ENCODE data around the gene EHMT1.
"Not testable (repeated sequence)": the region's sequence is repeated elsewhere in the genome, so short reads cannot be mapped to it uniquely, and the experiment has no call there.

GRCh38 chr9:137622211-137622610 is 3.4 kb downstream of the EHMT1 start:
- TF ChIP-seq CTCF (IDR thresholded peaks at IDR 0.05; ENCODE audit: poor library complexity); EZH2phosphoT487 (IDR thresholded peaks at IDR 0.05; ENCODE audit: low read depth, severe bottlenecking, unreplicated experiment); EZH2 (IDR thresholded peaks at IDR 0.05; ENCODE audit: borderline replicate concordance): not testable (repeated sequence)
